Measurements from ENCODE around the gene SLC47A2. TPM values are rescaled to one million over a fixed set of nuclear protein-coding genes. Genes with fewer than 3 reads are reported as not detected.

Gene SLC47A2
- total RNA-seq, 1 donor from 2014 or later, result under 0.01 TPM

- DNase-seq (ENCODE audit: low spot score in 2 of 2) (no peak), FAIRE-seq (no peak)
Measured at GRCh38 chr17:19649274-19649541, 67.2 kb downstream of the SLC47A2 start.

- FAIRE-seq, result no peak
- peak; percentile 98 to 99 for DNase-seq (ENCODE audit: low spot score in 2 of 2)
Measured at GRCh38 chr17:19648475-19649273, 67.7 kb downstream of the SLC47A2 start, which contains the start of gene ALDH3A2. ALDH3A2 (plus strand) TSS chr17:19648751; CDS start chr17:19648972, 221 bp downstream.

- FAIRE-seq (no peak), DNase-seq (ENCODE audit: low spot score in 2 of 2) (peak; percentile 46 to 59)
Measured at GRCh38 chr17:19647697-19648474, 68.5 kb downstream of the SLC47A2 start.

- no peak for DNase-seq (ENCODE audit: low spot score in 2 of 2)
- no peak for FAIRE-seq
Measured at GRCh38 chr17:19646788-19647696, 69.3 kb downstream of the SLC47A2 start.

DNA sequence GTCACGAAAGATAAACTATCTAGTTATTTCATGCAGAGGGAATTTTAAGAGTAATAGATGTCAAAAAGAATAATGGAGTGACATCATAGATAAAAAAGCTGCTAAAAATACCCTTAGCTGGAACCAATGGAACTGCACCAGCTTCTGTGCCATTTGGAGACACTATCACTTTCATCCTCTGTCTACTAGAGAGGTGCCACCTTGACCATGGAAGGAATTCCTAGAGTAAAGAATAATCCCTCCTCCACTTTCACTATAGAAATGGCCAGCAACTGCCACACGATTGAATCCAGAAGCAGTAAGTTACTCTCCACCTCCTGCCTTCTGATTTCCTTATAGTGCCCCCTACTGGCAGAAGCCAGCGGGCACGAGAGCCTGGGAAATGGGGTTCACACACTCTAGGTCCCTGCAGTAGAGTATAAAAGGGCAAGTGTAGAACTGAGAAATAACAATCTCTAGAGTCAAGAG lies 70.6 kb downstream of the SLC47A2 start:
- FAIRE-seq (no peak), DNase-seq (ENCODE audit: low spot score in 2 of 2) (no peak)

DNA sequence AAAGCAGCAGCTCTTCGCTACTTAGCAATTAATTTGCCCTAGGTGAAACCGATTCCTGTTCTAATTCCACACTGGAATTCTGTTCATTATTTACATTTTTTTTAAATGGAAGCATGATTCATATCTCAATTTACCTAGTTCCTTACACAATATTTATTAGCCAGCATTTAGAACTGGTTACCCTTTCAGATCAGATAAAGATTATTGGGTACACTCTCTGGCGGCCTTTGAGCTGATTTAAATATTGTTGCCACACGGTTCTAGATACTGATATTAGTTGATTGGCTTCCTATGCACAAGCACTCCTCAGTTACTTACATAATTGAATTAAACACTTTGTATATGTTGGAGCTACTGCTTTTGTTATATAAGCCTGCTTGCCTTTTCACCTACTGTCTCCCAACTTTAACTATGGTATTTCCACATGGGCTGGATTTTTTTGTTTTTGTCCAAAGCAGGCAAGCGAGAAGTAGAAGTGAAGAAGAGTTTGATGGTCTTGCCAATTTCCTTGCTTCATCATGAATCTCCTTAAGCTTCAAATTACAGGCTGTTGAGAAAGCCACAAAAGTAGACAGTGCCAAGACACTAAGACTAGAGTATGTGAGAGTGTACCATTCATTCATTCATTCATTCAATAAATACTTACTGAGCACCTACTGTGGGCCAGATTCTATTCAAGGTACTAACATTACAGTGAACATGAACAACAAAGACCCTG lies 71.7 kb downstream of the SLC47A2 start:
- DNase-seq (ENCODE audit: low spot score in 2 of 2) (no peak), FAIRE-seq (no peak)

DNA sequence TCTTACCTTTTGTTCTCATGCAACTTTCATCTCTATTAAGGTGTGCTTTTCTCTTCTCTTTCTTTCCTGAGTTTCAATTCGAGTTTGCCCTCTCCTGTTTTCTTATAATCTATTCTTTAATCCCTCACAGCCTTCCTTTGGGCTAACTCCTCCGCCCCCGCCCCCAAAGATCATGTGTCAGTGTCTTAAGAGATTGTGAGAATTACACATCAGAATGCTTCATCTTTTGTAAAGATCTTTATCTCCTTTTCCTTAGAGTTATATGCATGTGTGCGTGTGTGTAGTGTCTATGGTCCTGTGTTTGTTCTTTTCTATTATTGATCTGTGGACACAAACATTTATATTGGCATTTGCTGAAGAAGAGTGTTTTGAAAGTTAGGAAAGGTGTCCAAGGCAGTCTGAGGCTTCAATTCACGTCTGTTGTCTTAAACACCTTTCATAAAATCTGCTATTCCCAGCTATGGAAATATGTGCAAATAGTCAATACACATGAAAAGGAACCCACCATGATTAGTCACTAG lies 74.0 kb downstream of the SLC47A2 start:
- FAIRE-seq, result no peak

GRCh38 chr17:19641687-19642372 lies 74.6 kb downstream of the SLC47A2 start:
- DNase-seq (ENCODE audit: low spot score in 2 of 2) (no peak), FAIRE-seq (no peak)

More for the DNA sequence above, 74.0 kb downstream of the SLC47A2 start:
- DNase-seq (ENCODE audit: low spot score in 2 of 2), result no peak

DNA sequence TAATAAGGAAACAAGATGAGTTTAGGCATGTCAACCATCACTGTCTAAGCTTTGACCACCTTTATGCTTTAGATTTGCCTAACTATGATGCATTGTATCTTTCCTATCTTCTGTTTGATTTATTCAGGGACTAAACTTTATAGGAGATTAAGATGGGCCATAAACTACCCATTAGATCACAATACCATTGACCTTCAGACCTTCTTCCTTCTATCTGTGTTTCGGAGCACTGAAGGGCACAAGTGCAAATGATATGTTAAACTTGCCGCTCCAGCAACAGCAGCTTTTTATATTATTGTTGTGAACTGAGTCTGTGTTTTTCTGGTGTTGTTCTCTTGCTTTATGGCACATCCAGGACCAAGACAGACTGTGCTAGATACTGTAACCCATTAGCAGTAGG lies 84.5 kb downstream of the SLC47A2 start:
- DNase-seq (ENCODE audit: low spot score in 2 of 2), result no peak
- no peak for FAIRE-seq

DNA sequence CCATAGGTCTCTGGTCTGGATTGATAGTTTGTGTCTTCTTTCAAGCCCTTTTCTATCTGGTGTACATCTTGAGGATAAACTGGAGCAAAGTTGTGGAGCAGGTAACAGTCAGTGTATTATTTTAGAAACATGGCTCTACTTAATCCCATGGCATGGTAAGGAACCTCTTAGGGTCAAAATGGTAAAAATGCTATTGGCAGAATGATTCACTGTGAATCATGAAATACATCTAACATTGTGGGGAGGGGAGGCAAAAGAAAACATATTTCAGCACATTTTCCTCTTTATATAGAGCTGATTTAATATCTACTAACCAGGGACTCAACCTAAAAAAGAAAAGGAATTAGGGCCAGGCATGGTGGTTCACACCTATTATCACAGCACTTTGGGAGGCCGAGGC lies 85.7 kb downstream of the SLC47A2 start:
- DNase-seq (ENCODE audit: low spot score in 2 of 2), result no peak
- no peak for FAIRE-seq

DNA sequence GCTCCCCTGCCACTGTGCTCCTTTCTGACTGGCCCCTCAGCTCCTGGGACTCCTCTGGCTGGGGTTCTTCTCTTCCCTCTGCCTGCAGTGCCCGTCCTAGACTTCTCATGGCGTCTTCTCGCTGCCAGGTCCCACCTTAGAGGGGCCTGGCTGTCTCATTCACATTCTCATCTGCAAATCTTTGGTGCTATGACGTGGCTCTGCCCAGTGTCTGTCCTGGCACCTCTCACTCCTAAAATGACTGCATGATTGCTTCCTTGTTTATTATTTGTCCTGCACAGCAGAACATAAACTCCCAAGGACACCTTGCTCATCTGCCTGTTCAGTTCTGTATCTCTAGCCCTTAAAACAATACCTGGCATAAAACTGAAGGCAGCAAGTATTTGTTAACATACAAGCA lies 86.3 kb downstream of the SLC47A2 start:
- FAIRE-seq, result no peak
- no peak for DNase-seq (ENCODE audit: low spot score in 2 of 2)

GRCh38 chr17:19629449-19629848 lies 86.9 kb downstream of the SLC47A2 start:
- no peak for FAIRE-seq
- DNase-seq (ENCODE audit: low spot score in 2 of 2), result no peak

Small RNA genes within 50 kb of the gene (small RNA-seq; reads per million reads assigned to genes)
- gene RF00322, result not detected

Other genes with a start within 250 kb of the SLC47A2 start
- gene SLC47A1, start 182.7 kb downstream of the SLC47A2 start, total RNA-seq, result 4.9 TPM
- 67.7 TPM for gene ALDH3A2, start 67.8 kb downstream of the SLC47A2 start, total RNA-seq
- 0.41 TPM for gene ALDH3A1, start 31.7 kb upstream of the SLC47A2 start, total RNA-seq
- 178 TPM for gene ULK2, start 151.4 kb upstream of the SLC47A2 start, total RNA-seq

Data from frontal cortex (tissue), 4 donors.